Fibroblast of skin of left quadriceps (primary cell): ENCODE data around the gene S100PBP.

Experiments used
- DNase-seq, 2 experiments: peaks; one replicate each; pipeline ENCODE4 v3.0.0-alpha.2; 2013; ENCODE audit warnings: low read depth in 2 of 2

S100PBP gene

DNA sequence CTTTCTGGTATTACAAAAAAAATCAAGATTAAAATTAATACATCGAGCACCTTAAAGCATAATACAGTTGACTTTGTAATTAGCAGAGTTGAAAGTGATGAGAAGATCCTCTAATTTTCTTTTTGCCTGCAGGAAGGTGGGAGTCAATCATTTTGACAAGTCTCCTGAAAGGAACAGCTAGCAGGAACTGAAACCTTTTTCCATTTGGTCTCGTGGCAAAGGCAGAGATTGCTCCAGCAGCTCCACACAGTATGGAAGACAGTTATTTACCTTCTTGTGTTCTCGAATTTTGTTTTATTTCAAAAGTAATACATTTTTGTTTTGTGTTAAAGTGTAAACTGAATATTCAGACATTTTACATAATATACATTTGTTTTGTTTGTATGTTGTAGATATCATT, 7.7 kb downstream of the S100PBP start:
- no peak for DNase-seq

DNA sequence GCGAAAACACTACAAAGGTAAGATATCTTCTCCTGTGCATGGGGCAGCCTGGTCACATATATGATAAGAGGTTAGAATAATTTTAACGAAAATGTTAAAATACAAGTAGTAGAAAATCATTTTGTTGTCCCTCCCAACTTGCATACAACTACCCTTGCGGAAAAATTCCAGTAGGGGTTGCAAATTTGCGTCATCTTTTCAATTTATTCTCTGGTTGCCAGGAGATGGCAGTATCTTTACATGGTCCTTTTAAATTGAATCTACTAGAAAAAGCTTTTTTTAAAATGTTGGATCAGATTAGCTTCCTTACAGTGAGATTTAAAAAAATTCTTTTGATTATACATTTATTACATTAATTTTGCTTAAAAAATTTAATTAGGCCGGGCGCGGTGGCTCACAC, 10.9 kb downstream of the S100PBP start:
- peak in 1 of 2 experiments; percentile 3 for DNase-seq

DNA sequence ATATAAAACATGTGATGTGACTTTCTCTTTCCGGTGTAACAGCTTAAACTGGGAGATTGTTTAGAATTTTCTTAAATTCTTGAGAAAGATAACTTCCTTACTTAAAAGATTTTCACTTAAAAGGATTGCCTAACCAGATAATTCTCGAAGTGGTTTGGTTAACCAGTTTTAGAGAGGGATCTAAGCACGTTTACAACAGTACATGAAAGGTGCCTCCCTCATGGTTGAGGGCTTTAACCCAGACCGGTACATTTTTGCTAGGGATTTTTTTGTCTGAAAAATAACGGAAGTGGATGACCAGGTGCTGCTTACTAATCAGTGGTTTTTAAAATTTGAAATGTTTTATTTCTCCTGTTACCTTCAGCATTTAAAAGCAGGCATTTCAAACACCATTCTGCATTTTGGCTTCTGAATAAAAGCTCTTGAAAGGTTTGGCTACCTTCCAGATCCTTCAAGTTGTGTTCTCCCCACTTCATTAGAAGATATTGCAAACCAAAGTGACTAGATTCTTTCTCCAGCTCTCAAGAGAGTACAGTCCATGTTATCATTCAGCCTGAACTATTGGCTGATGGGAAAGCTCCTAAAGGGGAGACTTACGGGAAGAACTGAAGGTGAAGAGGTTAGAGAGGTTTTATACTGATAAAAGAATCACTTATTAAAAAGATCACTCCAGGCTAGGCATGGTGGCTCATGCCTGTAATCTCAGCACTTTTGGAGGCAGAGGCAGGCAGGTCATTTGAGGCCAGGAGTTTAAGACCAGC, 12.8 kb downstream of the S100PBP start:
- no peak for DNase-seq

DNA sequence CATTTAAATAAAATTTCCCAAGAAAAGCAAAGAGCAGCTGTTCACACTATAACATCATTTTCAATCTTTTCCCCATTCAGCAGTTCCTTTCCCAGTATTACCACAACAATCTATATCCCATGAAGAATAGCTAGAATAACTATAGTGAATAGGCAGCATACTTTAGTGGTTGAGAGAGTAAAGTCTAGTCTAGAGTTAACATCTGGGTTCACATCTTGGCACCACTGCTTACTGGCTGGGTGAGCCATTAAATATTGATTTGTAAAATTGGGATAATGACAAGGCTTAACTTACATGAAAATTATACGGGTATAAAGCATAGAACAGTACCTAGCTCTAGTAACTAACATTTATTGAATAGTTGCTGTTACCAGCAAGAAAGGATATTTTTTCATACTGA, 14.4 kb downstream of the S100PBP start:
- no peak for DNase-seq

DNA sequence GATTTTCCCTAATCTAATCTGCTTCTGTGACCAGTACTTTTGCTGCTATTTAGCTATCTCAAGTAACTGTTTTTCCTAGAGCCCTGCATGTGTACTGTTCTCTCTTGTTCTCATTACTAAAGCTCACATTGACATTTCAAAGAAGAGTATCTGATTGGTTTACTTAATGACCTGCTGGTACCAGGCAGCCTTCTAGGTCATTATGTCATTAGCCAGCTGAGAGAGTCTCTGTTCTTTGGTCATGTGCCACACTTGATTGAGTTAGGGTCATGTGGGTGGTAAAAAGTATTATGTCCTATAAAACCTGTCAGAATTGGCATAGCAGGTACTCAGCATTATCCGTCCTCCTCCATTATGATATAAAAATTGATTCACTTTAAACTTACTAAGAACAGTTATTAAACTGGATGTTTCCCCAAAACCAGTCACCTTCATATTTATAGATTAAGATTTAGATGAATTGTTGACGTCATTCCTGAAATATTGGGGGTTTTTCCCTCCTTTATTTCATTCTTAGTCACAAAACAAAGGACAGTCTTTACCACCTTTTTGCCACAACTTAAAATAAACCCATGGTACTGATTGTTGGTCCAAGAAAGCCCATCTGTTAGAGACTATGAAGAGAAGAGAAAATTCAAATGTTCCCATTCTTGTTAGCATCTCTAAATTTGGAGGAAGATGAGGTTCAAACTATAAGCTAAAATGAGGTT, 31.1 kb downstream of the S100PBP start:
- DNase-seq, result no peak

DNA sequence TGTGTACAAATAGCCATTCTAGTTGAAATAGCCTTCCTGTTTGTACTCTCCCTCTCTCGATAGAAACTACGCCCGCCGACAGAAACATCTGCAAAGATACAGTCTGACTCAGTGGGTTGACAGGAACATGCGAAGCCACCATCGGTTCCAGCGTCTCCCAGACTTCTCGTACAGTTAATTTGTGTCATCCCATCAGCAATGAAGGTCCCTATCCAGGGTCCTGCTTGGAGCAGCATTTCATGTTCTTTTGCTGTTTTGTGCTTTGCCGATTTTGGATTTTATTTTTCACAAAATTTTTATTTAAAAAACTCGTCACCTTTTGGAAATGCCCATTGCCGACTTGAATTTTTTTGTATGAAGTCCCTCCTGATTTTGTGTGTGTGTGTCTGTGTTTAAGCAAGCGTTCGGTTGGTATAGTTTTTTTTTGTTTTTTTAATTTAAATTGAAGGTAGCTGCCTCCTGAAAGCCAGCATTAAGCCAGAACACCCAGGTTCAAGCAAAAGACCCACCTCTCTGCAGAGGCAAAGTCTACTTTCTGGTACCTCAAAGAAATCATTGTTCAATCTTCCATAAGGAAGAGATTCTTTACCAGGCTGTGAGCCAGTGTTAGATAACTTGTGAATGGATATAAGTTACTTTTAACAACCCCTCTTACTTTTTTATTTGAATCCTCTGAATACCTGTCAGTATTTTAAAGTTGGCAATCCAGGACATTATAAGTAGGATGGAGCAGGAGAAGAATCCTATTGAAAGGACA, 38.6 kb downstream of the S100PBP start:
- no peak for DNase-seq

DNA sequence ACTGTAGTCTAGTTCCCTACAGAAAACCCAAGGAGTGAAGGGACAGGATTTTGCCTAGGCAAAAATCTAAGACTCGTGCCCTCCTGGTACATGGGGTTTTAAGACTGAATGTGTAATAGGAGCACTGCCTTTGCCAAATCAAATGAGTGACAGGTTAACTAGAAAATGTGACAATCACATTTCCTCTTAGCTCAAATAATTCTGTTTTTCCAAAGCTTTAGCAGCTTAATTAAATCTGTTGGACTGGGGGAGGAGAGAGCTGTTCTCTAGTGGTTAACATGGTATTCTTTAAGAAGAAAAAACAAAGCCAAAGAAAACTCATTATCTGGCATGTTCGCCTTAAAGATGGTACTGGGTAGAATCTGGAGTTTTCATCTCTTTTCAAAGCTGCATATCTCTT, 40.7 kb downstream of the S100PBP start:
- no peak for DNase-seq

DNA sequence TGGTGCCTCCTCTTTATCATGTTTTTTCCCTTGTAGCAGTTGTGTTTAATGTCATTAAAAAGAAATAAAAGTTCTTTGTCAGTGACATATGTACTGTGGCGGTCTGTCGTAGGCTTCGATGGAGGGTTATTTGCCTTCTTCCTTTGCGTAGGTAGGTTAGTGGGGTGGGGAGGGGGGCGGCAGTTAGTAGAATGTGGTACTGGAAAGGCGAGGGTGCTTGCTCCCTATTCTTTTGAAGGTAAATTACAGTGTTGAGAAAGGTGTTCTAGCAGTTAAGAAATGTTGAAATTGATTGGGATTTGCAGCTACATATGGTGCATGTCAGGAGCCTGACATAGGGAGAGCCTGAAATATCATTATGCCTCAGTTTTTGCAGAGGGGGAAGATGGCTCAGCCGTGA, 41.3 kb downstream of the S100PBP start:
- no peak for DNase-seq

DNA sequence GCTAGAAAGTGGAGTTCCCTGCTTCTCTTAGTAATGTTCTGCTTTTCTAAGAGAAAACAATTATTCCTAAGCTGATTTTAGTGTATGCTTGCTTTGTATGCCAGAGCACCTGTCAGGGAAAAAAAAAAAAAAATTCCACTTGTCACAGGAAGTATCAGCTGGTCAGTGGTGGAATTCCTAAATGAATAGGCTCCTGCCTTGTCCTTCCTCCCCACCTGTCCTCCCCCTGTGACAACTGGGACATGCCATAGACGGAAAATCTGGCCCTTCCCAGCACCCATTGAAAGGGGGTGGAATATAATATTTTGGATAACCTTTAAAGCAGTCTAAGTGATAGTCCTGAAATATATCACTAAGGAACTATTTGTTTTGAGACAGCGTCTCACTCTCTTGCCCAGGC, 42.5 kb downstream of the S100PBP start:
- DNase-seq, result no peak

DNA sequence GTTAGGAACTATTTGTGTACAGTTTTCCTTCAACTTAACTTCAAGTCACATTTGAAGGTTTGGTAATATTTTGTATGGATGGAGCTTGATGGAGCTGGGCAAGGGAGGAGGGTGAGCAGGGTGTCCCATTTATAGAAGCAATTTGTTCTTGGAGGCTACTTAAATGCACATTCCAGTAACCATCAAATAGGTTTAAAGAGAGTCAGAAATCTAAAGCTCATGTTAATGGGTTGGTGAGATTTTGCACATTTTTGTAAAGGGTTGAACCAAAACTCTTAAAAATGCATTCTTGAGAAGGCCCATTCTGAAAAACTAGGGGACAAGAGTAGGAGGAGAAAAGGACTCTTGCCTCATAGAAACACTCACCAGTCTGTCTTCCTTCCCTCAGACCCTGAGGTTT, 43.1 kb downstream of the S100PBP start:
- no peak for DNase-seq

DNA sequence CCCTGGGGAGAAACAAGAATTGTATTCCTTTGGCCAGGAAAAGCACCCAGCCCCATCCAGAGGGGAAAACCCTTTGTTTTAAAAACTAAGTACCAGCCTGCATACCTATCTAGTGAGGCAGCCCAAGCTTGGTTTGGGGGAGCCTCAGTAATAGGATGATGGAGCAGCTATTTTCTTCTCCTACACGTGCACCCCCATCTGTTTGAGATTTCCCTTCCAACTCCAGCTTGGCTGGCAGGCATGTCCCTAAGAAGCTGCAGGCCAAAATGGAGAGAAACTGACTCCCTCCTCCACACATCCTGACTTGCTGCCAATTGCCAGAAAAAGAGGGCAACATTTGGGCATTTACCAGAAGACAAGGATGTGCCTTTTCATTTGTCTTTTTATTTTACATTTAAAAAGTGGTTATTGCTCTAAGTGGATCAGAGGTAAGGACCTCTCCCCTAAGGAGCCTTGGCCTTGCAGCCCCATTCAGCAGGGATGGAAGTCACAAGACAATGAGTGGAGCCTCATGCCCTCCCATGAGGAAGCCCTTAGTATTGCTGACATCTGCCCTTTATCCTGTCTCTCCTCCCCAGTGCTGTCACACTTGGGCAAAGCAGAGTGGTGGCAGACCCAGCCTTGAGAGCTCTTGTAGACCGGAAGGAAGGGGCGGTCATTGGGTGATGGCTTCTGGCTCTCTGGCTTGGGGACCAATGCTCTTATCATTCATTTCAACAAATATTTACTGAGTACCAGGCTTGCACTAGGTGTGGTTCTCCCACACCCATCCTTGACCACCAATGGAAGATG, 44.6 kb downstream of the S100PBP start:
- DNase-seq, result no peak

DNA sequence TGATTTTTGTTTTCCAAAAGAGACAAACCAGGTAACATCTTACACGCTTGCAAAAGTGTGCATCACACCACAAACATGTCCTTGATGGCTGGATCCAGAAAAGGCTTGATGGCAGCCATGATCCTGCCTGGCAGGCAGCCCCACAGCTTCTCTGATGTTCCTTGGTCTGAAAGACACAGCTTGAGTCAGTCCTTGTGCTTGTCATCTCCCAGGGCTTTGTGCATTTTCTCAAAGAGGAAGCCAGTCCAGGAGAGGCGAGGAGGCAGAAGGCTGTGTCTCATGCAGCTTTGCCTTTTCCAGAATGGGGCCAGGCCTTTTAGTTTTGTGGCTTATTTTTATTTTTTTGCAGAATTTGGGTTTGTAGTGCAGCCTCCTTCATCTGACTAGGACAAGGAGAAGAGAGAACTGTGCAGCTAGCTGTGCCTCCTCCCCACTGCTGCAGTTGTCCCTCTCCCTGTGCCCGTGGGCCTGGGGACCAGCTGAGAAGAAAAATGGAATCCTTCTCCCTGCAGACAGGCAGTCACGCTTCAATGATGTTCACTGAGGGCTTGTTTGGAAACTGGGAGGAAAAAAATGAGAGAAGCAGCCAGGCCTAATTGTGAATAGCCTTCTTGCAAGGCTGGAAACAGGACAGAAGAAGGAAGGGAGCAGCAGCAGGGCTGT, 45.9 kb downstream of the S100PBP start:
- no peak for DNase-seq

DNA sequence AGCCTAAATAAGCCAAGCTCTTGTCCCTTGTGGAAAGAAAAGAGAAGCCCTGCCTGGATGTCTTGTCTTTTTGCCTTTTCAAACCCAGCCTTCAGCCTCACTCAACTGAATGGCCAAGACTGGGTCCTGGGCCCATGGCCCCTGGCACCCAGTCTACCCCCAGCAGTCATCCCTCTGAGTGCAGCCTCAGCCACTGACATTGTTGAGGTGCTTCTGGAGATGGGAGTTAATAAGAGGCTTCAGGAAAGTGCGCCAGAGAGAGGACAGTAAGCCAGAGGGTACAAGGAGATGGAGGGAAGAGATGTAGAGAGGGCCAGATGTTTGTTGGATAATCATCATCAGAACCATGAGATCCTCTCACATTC, 46.4 kb downstream of the S100PBP start:
- DNase-seq, result no peak

DNA sequence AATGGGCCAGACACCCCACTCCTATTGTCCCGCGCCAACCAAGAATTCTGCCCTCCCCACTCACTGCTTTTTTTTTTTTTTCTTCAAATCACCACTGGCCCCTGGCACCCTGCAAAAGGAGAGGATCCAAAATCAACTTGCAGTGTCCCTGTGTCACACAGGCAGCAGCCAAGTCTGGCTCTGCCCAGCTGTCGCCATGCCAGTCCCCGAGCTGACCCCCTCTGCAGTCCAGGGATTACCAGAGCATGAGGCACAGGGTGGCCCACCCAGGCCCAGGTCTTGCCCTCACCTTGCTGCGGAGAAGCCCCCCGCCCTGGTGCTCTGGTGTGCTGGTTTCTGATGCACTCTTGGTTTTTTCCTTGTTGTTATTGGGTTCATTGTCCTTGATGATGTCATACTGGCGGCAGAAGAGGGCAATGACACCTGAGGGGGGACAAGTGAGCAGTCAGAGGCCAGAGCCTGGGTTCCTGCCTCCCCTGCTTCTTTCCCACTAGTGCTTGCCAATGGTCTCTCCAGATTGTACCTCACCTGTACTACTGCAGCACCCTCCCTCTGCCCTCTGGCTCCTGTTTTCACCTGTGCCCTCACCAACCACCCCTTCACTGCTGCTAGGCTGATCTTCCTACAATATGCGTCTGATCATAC, 47.0 kb downstream of the S100PBP start:
- no peak for DNase-seq

DNA sequence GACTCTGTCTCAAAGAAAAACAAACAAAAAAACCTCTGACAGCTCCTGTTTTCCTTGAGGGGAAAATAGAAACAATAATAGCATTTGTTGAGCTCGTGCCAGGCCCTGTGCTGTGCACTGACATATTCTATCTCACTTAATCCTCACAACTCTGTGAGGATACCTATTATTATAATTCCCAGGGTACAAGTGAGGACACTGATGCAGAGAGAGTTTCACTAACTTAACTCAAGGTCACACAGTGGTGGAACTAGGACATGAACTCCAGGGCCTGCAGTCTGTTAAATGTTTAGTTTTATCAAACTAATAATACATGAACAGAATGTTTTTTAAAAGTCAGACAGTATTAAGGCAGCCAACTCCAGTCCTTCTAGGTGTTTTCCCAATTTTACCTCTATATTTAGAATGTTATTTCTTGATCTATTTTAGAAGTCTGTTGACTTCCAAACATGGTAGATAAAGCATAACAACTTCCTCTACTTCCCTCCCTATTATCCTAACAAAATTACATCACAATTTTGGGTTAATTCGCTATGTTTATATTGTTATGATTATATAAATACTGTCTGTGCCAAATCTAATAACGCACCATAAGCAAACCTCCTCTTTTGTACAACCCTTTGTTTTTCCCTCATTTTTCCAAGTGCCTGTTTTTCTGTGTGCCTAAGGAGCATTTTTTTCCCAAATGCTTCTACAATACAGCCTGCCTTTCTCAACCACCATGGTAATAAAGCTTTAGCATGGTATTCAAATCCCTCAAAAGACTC, 48.4 kb downstream of the S100PBP start:
- no peak for DNase-seq

DNA sequence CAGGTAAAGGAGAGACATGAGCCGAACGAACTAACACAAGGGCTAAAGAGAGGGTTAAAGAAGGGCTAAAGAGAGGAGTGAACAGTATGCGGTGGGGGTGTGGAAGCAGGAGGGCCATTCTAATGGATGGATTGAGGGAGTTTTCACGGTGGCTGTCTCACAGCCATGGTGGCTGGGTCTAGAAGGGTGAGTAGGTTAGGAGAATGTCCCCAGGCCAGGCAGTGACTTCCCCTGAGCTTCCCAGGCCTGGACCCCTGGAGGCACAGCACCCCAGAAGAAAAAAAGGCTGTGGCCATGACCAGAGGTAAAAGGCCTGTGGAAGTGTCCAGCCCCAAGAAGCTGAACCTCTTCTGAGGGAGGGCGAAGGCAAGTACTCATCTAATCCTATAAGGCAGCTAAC, 49.7 kb downstream of the S100PBP start:
- no peak for DNase-seq

DNA sequence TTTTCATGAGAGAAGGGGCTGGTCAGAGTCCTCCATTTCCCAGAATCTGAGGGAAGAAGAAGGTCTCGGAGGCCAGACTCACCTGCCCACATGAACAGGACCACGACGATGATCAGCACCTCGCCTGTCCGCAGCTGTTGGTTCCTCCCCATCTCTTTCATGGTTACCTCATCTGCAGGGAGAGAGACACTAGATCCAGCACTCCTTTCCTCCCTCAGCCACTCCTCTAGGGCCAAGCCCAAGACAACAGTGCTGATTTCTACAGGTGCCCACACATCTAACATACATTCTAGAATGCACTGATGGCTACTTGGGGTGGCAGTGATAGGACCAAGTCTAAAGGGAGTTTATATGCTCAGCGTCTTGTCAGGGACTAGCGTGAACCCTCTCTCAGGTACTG, 50.2 kb downstream of the S100PBP start:
- no peak for DNase-seq

DNA sequence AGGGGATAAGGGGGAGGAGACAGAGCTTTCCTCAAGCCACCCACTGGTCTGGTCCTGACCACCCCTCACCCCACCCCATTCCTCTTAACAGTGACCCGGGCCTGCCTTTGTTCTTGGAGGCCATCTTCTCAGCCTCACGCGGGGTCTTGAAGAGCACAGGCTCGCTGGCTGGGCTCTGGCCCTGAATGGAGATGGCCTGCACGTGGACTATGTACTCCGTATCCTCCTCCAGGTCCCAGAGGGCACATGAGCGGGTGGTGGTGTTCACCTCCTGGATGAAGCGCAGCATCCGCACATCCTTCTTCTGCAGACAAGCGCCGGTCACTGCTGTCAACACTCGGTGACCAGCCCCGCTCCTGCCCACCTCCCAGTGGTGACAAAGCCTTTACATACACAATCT, 50.6 kb downstream of the S100PBP start:
- no peak for DNase-seq

DNA sequence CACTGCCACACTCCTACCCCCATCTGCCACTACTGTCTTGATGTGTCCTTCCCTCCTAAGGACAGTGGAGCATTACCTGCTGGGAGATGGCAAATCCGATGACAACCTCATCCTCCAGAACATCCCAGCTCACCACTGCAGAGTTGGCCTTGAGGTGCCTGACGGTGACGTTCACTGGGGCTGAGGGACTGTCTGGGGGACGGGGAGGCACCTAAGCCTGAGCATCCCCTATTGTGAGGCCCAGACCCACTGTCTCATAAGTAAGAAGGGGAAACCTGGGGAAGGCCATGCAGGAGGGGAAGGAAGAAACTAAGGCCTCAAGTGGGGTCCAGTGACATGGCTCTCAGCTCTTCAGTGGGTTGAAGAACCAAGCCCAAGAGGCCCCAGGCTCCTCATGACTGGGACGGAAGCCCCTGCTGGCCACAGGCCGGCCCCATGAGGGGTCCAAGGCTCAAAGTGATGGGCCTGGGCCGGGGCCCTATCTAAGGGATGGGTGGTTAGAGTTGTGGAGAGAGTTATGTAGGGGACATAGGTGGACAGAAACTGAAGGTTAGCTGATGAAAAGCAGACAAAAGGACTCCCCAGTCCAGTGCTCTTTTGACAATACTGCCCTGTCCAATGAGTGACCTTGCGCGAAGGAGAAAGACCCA, 51.5 kb downstream of the S100PBP start:
- no peak for DNase-seq
